HAP-1 (cell line): ENCODE measurements around the gene PSORS1C2.
"Not testable (repeated sequence)": the region's sequence is repeated elsewhere in the genome, so short reads cannot be mapped to it uniquely, and the experiment has no call there.

Source experiments
- DNase-seq, 2 experiments: peaks; one replicate each; pipeline ENCODE4 v3.0.0-alpha.2; 2016 to 2020; ENCODE audit warnings: low spot score in 2 of 2
- H3K27me3 ChIP-seq: fragments of 250-450 bp; sonication (Bioruptor Pico); 2 replicates; pipeline ENCODE4 v1.5.1; 2020; ENCODE audit warnings: low read depth, mild to moderate bottlenecking, moderate library complexity
- H3K36me3 ChIP-seq: fragments of 250-450 bp; sonication (Bioruptor Pico); replicated peaks from 2 replicates; pipeline ENCODE4 v1.5.1; 2020; ENCODE audit warnings: mild to moderate bottlenecking
- H3K4me1 ChIP-seq: fragments of 250-450 bp; sonication (Bioruptor Pico); 2 replicates; pipeline ENCODE4 v1.5.1; 2020; ENCODE audit warnings: mild to moderate bottlenecking
- H3K4me3 ChIP-seq: fragments of 250-450 bp; sonication (Bioruptor Pico); 2 replicates; pipeline ENCODE4 v1.5.1; 2020; ENCODE audit warnings: mild to moderate bottlenecking, moderate library complexity
- H3K9me3 ChIP-seq: fragments of 250-450 bp; sonication (Bioruptor Pico); 2 replicates; pipeline ENCODE4 v1.5.1; 2020; ENCODE audit warnings: mild to moderate bottlenecking, moderate library complexity
- in situ Hi-C: fragments of 300-500 bp; cut with MboI; formaldehyde crosslinking; loops from 3 replicates; pipeline ENCODE4 v1.14.3; 2020; ENCODE audit warnings: low sequenced_read_pairs, inconsistent platforms, mixed read lengths

The PSORS1C2 gene

GRCh38 chr6:31171931-31172905, 33.4 kb upstream of the PSORS1C2 start:
- in situ Hi-C loops = no loop called here
- peaks cover 4% of the 10 kb centered on the region for H3K36me3 ChIP-seq
- DNase-seq = no peak
- peaks cover 14% of the 10 kb centered on the region for H3K4me1 ChIP-seq
- peaks cover 3% of the 10 kb centered on the region; the same call in 1 of the 2 replicates for H3K9me3 ChIP-seq
- H3K4me3 ChIP-seq = no peak overlapping the region
- no peaks in the 10 kb centered on the region for H3K27me3 ChIP-seq

DNA sequence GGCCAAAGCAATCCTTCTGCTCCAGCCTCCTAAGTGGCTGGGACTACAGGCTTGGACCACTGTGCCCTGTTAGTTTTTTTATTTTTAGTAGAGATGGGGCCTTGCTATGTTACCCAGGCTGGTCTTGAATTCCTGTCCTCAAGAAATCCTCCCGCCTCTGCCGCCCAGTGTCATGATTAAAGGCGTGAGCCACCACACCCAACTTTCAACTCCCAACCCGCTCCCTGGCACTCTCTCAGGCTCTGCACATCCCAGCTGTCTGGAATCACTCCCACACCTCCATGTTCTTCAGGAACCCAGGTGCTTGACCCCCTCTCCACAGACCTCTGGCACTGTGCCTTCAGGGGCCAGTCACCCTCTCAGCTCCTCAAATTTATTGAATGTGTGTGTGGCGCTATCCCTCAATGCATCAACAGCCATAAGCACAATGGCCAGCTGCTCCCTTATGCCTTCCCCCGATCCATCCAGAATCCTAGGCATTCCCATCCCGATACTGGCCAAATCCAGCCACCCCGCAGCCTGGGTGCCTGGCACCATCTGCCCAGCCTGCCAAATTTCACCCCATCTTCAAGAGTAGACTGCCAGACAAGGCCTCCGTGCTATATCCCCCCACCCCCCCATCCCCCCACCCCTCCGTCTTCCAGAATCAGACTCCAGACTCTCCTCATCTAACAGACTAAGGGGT, 32.3 kb upstream of the PSORS1C2 start:
- peaks cover 4% of the 10 kb centered on the region for H3K36me3 ChIP-seq
- H3K27me3 ChIP-seq = no peaks in the 10 kb centered on the region
- in situ Hi-C loops = no loop called here
- H3K4me3 ChIP-seq = no peak overlapping the region
- H3K4me1 ChIP-seq = peaks cover 14% of the 10 kb centered on the region
- H3K9me3 ChIP-seq = peaks cover 3% of the 10 kb centered on the region; the same call in 1 of the 2 replicates
- no peak for DNase-seq

DNA sequence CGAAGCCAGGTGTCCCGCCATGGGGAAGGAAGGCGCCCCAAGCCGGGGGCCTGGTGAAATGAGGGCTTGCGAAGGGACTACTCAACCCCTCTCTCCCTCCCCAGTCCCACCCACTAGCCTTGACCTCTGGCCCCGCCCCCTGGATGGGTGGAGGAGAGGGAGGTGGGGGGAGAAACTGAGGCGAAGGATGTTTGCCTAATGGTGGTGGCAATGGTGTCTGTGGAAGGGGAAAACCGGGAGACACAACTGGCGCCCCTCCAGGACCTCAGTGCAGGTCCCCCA, 31.7 kb upstream of the PSORS1C2 start, which contains the start of gene POU5F1:
TSS of gene POU5F1 (minus strand) at position 83 of the 282 bp plus-strand sequence. CDS start at position 21, 62 bp downstream.
- Histone ChIP-seq H3K36me3 (peaks cover 4% of the 10 kb centered on the region), H3K4me1 (peaks cover 14% of the 10 kb centered on the region), H3K9me3 (peaks cover 3% of the 10 kb centered on the region; the same call in 1 of the 2 replicates), H3K27me3 (no peaks in the 10 kb centered on the region), H3K4me3 (peak within 1 kb of the TSS; percentile 52)
- in situ Hi-C loops = no loop called here
- DNase-seq = no peak

DNA sequence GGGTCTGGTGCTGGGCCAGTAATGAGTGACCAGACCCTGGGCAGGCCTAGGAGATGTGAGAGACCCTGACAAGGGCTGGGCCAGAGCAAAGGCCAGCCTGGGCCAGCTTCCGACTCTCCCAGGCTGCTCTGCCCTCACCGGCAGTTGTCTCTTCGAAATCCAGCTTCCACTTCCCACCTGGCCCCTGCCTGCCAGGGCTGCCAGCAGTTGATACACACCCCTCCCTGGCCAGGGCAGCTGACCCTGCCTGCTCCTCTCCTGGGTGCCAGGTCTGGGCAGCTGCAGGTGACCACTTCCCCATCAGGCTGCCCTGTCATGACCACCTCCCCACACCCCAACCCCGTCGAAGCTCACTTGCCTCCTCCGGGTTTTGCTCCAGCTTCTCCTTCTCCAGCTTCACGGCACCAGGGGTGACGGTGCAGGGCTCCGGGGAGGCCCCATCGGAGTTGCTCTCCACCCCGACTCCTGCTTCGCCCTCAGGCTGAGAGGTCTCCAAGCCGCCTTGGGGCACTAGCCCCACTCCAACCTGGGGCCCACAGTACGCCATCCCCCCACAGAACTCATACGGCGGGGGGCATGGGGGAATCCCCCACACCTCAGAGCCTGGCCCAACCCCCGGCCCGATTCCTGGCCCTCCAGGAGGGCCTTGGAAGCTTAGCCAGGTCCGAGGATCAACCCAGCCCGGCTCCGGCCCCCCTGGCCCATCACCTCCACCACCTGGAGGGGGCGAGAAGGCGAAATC, 31.2 kb upstream of the PSORS1C2 start:
- Histone ChIP-seq H3K4me1 (peaks cover 14% of the 10 kb centered on the region), H3K4me3 (peak overlapping the region; percentile 52)
- H3K9me3 ChIP-seq, H3K27me3 ChIP-seq, H3K36me3 ChIP-seq, in situ Hi-C loops: not testable (repeated sequence)
- DNase-seq = peak in 1 of 2 experiments; percentile 67

GRCh38 chr6:31169123-31169857, 30.4 kb upstream of the PSORS1C2 start:
- DNase-seq = no peak
- Histone ChIP-seq H3K27me3 (no peaks in the 10 kb centered on the region), H3K9me3 (peaks cover 3% of the 10 kb centered on the region; the same call in 1 of the 2 replicates), H3K4me3 (no peak overlapping the region), H3K36me3 (peaks cover 4% of the 10 kb centered on the region), H3K4me1 (peaks cover 14% of the 10 kb centered on the region)
- in situ Hi-C loops = no loop called here

GRCh38 chr6:31168606-31169005, 29.7 kb upstream of the PSORS1C2 start:
- in situ Hi-C loops = no loop called here
- H3K36me3 ChIP-seq = peaks cover 5% of the 10 kb centered on the region
- H3K4me3 ChIP-seq = no peak overlapping the region
- H3K27me3 ChIP-seq = no peaks in the 10 kb centered on the region
- H3K9me3 ChIP-seq = peaks cover 3% of the 10 kb centered on the region; the same call in 1 of the 2 replicates
- H3K4me1 ChIP-seq = peaks cover 14% of the 10 kb centered on the region
- DNase-seq = no peak

DNA sequence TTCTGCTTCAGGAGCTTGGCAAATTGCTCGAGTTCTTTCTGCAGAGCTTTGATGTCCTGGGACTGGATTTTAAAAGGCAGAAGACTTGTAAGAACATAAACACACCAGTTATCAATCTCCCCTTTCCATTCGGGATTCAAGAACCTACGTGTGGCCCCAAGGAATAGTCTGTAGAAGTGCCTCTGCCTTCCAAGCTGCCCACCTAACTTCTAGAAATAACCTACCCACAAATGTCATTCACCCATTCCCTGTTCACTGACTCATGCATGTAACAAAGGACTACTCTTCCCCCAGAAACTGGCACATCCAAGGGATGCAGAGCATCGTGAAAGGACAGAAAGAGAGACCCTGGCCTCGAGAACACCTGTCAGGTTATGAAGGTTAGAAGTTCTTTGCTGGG, 27.1 kb upstream of the PSORS1C2 start:
- in situ Hi-C loops = no loop called here
- DNase-seq = no peak
- Histone ChIP-seq H3K36me3 (peaks cover 25% of the 10 kb centered on the region), H3K4me1 (no peaks in the 10 kb centered on the region), H3K9me3 (peaks cover 3% of the 10 kb centered on the region; the same call in 1 of the 2 replicates), H3K4me3 (no peak overlapping the region), H3K27me3 (no peaks in the 10 kb centered on the region)

DNA sequence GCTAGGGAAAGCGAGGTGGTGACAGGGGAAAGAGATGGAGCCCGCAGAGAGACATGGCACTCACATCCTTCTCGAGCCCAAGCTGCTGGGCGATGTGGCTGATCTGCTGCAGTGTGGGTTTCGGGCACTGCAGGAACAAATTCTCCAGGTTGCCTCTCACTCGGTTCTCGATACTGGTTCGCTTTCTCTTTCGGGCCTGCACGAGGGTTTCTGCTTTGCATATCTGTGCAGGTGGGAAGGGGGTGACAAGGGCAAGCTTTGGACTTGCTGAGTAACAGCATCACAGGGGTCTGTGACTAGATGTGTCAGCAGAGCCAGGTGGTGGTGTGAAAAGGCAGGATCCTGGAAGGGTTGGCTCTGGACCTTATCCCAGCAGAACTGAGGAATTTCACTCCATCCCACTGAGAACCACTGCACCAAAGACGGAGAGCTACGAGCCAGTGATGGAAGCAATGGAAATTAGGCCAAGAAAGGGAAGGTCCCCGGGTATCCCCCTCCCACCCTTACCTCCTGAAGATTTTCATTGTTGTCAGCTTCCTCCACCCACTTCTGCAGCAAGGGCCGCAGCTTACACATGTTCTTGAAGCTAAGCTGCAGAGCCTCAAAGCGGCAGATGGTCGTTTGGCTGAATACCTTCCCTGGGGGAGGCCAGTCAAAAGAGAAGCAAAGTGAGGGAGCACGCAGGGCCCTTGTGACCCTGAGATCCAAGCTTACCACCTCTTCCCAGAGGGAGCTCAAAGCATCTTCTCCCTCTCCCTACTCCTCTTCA, 26.4 kb upstream of the PSORS1C2 start:
- in situ Hi-C loops, H3K9me3 ChIP-seq, H3K27me3 ChIP-seq, H3K4me3 ChIP-seq, H3K4me1 ChIP-seq, DNase-seq: not testable (repeated sequence)
- H3K36me3 ChIP-seq = peaks cover 26% of the 10 kb centered on the region

DNA sequence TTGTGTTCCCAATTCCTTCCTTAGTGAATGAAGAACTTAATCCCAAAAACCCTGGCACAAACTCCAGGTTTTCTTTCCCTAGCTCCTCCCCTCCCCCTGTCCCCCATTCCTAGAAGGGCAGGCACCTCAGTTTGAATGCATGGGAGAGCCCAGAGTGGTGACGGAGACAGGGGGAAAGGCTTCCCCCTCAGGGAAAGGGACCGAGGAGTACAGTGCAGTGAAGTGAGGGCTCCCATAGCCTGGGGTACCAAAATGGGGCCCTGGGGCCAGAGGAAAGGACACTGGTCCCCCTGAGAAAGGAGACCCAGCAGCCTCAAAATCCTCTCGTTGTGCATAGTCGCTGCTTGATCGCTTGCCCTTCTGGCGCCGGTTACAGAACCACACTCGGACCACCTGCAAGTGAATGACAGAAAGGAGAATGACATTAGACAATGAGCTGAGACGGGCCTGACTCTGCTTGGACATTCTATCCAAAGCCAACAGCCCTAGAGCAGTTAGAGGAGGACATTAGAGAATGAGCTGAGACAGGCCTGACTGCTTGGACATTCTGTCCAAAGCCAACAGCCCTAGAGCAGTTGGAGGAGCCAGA, 25.7 kb upstream of the PSORS1C2 start:
- Histone ChIP-seq H3K36me3 (peaks cover 27% of the 10 kb centered on the region), H3K4me3 (peak overlapping the region; percentile 18; the same call in 1 of the 2 replicates)
- H3K4me1 ChIP-seq, DNase-seq, in situ Hi-C loops, H3K27me3 ChIP-seq, H3K9me3 ChIP-seq: not testable (repeated sequence)

GRCh38 chr6:31163922-31164321, 25.1 kb upstream of the PSORS1C2 start:
- Histone ChIP-seq H3K36me3 (peaks cover 27% of the 10 kb centered on the region), H3K4me1 (peaks cover 6% of the 10 kb centered on the region), H3K27me3 (no peaks in the 10 kb centered on the region), H3K4me3 (no peak overlapping the region), H3K9me3 (no peaks in the 10 kb centered on the region)
- no peak for DNase-seq
- in situ Hi-C loops = no loop called here

GRCh38 chr6:31162463-31163165, 23.7 kb upstream of the PSORS1C2 start:
- Histone ChIP-seq H3K4me1 (peaks cover 6% of the 10 kb centered on the region), H3K27me3 (no peaks in the 10 kb centered on the region), H3K36me3 (peaks cover 27% of the 10 kb centered on the region), H3K4me3 (no peak overlapping the region), H3K9me3 (no peaks in the 10 kb centered on the region)
- DNase-seq = no peak
- in situ Hi-C loops = no loop called here
